Smooth muscle cell (in vitro differentiated cells): Measurements from ENCODE around the gene PGAP3. TPM values are rescaled to one million over a fixed set of nuclear protein-coding genes. Genes with fewer than 3 reads are reported as not detected.

Experiments
- DNase-seq: peaks from one replicate; lab custom pipeline; 2025; ENCODE audit not compliant: unreplicated experiment; lab: John Stamatoyannopoulos, UW
- H2AFZ ChIP-seq: fragments of 200-600 bp; sonication (generic); 2 replicates; pipeline ENCODE4 v1.6.0; 2016; ENCODE audit warnings: antibody characterized with exemption, low read depth, mild to moderate bottlenecking
- H3F3A ChIP-seq: fragments of 200-600 bp; sonication (generic); 2 replicates; pipeline ENCODE4 v1.6.0; 2017; ENCODE audit warnings: antibody characterized with exemption, low read depth
- H3K27ac ChIP-seq: fragments of 200-600 bp; sonication (generic); 2 replicates; pipeline ENCODE4 v1.5.1; 2016; ENCODE audit warnings: low read depth, mild to moderate bottlenecking
- H3K27me3 ChIP-seq: fragments of 200-600 bp; sonication (generic); 2 replicates; pipeline ENCODE4 v1.6.1; 2016; ENCODE audit warnings: low read depth, mild to moderate bottlenecking
- H3K36me3 ChIP-seq: fragments of 200-600 bp; sonication (generic); 2 replicates; pipeline ENCODE4 v1.5.1; 2016; ENCODE audit warnings: low read depth
- H3K4me1 ChIP-seq: fragments of 200-600 bp; sonication (generic); 2 replicates; pipeline ENCODE4 v1.5.1; 2016; ENCODE audit warnings: low read depth
- H3K4me2 ChIP-seq: fragments of 200-600 bp; sonication (generic); 2 replicates; pipeline ENCODE4 v1.6.0; 2016; ENCODE audit warnings: mild to moderate bottlenecking
- H3K4me3 ChIP-seq: fragments of 200-600 bp; sonication (generic); 2 replicates; pipeline ENCODE4 v1.5.1; 2016; ENCODE audit warnings: mild to moderate bottlenecking
- H3K79me2 ChIP-seq: fragments of 200-600 bp; sonication (generic); 2 replicates; pipeline ENCODE4 v1.6.0; 2016; ENCODE audit warnings: low read depth, mild to moderate bottlenecking
- H3K9ac ChIP-seq: fragments of 200-600 bp; sonication (generic); 2 replicates; pipeline ENCODE4 v1.6.0; 2016; ENCODE audit warnings: low read depth
- H3K9me3 ChIP-seq: fragments of 200-600 bp; sonication (generic); replicated peaks from 2 replicates; pipeline ENCODE4 v1.5.1; 2016; ENCODE audit warnings: low read depth
- H4K20me1 ChIP-seq: fragments of 200-600 bp; sonication (generic); 2 replicates; pipeline ENCODE4 v1.6.0; 2016; ENCODE audit warnings: low read depth
- WGBS: methylation state at CpG from one replicate; pipeline ENCODE4 v1.1.7; 2016; ENCODE audit warnings: low lambda C conversion rate; 5-methylcytosine and 5-hydroxymethylcytosine counted together
- polyA plus RNA-seq: library from polyadenylated mRNA; unstranded; fragments of >200 nt; fragmentation: Nextera tagmentation; extraction: Ambion mirVana; gene quantifications from 2 replicates; pipeline ENCODE4 v1.2.1, GENCODE V29; 2016
- total RNA-seq: library from RNA; depleted of rRNA; stranded (reverse); fragments of >200 nt; gene quantifications from 2 replicates; pipeline ENCODE4 v1.2.3, GENCODE V29; 2014
- TF ChIP-seq, protein P1 (sequence below): fragments of 200-600 bp; sonication (generic); IDR thresholded peaks from 2 replicates; pipeline ENCODE4 v1.5.1; 2017; ENCODE audit warnings: borderline replicate concordance, mild to moderate bottlenecking, antibody characterized with exemption; ENCODE audit not compliant: insufficient read depth, poor library complexity, severe bottlenecking

PGAP3 gene
- total and polyA plus RNA-seq, 2 experiments from 2014 or later: 19.1 to 19.4 TPM

DNA sequence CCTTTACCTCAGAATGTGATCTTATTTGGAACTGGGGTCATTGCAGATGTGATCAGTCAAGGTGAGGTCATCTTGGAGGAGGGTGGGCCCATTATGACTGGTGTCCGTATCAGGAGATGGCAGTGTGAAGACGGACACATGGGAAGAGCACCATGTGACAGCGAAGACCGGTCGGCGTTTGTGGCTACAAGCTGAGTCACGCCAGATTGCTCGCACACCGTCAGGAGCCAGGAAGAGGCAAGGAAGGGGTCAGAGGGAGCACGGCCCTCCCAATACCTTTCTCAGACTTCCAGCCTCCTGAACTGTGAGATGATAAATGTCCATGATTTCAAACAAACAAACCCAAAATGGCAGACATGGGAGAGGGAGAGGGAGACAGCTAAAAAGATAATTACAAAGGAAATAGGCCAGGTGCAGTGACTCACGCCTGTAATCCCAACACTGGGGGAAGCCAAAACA, 37.7 kb downstream of the PGAP3 start:
- Histone ChIP-seq H4K20me1 (peaks cover 81% of the 10 kb centered on the region), H3K79me2 (peaks cover 9% of the 10 kb centered on the region)
- WGBS: 84% methylated on average over 11 of the region's 11 CpGs

DNA sequence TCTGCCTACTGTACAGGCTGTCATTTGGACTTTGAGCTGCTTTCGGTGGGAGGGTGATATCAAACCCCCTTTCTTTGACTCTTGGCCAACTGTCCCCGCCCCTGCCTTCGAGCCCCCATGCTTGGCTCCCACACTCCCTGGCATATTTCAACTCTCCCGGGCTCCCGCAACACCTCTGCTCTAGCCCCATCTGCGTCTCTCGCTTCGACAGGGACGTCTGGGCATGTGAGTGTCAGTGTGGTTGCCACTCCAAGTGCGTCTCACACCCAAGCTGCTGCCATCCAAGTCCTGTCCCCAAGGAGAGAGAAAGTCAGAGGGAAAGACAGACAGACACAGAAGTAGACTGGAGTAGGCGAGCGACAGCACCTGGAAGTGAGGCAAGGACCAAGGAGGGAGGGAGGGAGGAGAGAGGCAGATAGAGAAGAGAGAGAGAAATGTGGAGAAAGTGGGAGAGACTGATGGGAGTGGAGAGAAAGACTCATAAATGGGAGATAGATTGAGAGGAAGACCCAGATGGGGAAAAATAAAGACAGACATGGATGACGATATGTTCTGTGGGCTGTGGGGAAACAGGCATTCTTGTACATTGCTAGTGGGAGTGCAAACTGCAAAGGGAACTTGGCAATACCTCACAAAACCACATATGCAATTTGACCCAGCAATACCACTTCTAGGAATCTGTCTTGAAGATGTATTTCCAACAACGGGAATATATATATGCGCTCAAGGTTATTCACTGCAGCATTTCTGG, 39.1 kb downstream of the PGAP3 start:
- TF ChIP-seq, protein P1, sequence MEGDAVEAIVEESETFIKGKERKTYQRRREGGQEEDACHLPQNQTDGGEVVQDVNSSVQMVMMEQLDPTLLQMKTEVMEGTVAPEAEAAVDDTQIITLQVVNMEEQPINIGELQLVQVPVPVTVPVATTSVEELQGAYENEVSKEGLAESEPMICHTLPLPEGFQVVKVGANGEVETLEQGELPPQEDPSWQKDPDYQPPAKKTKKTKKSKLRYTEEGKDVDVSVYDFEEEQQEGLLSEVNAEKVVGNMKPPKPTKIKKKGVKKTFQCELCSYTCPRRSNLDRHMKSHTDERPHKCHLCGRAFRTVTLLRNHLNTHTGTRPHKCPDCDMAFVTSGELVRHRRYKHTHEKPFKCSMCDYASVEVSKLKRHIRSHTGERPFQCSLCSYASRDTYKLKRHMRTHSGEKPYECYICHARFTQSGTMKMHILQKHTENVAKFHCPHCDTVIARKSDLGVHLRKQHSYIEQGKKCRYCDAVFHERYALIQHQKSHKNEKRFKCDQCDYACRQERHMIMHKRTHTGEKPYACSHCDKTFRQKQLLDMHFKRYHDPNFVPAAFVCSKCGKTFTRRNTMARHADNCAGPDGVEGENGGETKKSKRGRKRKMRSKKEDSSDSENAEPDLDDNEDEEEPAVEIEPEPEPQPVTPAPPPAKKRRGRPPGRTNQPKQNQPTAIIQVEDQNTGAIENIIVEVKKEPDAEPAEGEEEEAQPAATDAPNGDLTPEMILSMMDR: no peak

More for the DNA sequence above, 37.7 kb downstream of the PGAP3 start:
- Histone ChIP-seq H3K9me3 (no peaks in the 10 kb centered on the region), H3K4me1 (peaks cover 23% of the 10 kb centered on the region), H2AFZ (no peak overlapping the region), H3K27me3 (no peaks in the 10 kb centered on the region), H3K4me3 (no peak overlapping the region), H3F3A (no peaks in the 10 kb centered on the region), H3K4me2 (no peak overlapping the region), H3K36me3 (no peaks in the 10 kb centered on the region), H3K9ac (no peak overlapping the region), H3K27ac (no peak overlapping the region)
- no peak for DNase-seq
- TF ChIP-seq, protein P1: no peak

DNA sequence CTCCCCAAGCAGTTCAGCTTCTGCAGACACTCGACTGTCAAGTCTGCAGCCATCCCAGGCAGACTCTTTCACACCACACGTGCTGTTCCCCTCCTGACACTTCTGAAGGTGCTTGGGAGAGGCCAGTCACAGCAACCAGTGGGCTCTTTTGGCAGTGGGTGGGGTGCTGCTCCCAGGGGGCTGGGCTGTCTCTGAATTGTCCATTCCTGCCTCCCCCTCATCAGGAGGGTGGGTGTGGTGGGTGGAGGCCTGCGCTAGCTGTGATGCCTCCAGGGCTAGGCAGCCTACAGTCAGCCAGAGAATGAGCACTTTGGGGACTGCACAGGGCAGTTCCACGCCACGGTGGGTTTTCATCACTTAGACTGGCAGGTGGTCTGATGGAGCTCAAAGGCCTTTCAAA, 40.6 kb downstream of the PGAP3 start:
- H2AFZ ChIP-seq: no peak overlapping the region
- H3K4me1 ChIP-seq: peaks cover 13% of the 10 kb centered on the region
- WGBS: 85% methylated on average over 5 of the region's 5 CpGs
- peaks cover 81% of the 10 kb centered on the region for H4K20me1 ChIP-seq
- no peaks in the 10 kb centered on the region for H3K27me3 ChIP-seq
- TF ChIP-seq, protein P1: no peak
- no peak overlapping the region for H3K27ac ChIP-seq
- peaks cover 17% of the 10 kb centered on the region for H3K79me2 ChIP-seq
- H3K9me3 ChIP-seq: no peaks in the 10 kb centered on the region
- H3K9ac ChIP-seq: no peak overlapping the region
- DNase-seq: no peak
- no peaks in the 10 kb centered on the region for H3F3A ChIP-seq
- no peak overlapping the region for H3K4me3 ChIP-seq
- no peaks in the 10 kb centered on the region for H3K36me3 ChIP-seq
- H3K4me2 ChIP-seq: no peak overlapping the region

More for the DNA sequence above, 39.1 kb downstream of the PGAP3 start:
- Histone ChIP-seq H4K20me1 (peaks cover 81% of the 10 kb centered on the region), H3K4me2 (no peak overlapping the region), H3K27ac (no peak overlapping the region), H2AFZ (no peak overlapping the region), H3K27me3 (no peaks in the 10 kb centered on the region), H3K36me3 (no peaks in the 10 kb centered on the region), H3K4me1 (peaks cover 27% of the 10 kb centered on the region), H3K9ac (no peak overlapping the region), H3K79me2 (peaks cover 11% of the 10 kb centered on the region), H3K4me3 (no peak overlapping the region), H3F3A (no peaks in the 10 kb centered on the region), H3K9me3 (no peaks in the 10 kb centered on the region)
- DNase-seq: no peak
- 95% methylated on average over 15 of the region's 15 CpGs for WGBS
